ENCODE results near the gene BACE2. TPM values are rescaled to one million over a fixed set of nuclear protein-coding genes. Genes with fewer than 3 reads are reported as not detected.

The BACE2 gene
- total RNA-seq, 1 experiment from 2014 or later: 23.2 TPM

- no peak for TF ChIP-seq CTCF (IDR thresholded peaks at IDR 0.05 in 2 of 3, conservative IDR thresholded peaks at IDR 0.05 in 1 of 3; ENCODE audit: borderline replicate concordance in 1 of 3, insufficient read depth in 1 of 3, low read depth in 2 of 3, low read length in 2 of 3)
These were observed 31.6 kb downstream of the BACE2 start (continued) for GRCh38 chr21:41199588-41199987.

- Histone ChIP-seq H3K9ac (ENCODE audit: low read length) (no peak overlapping the region), H3K4me1 (ENCODE audit: control insufficient read depth in 1 of 2, insufficient read depth in 2 of 2, low read length in 2 of 2) (peaks cover 2 to 8% of the 10 kb centered on the region in 2 experiments; a peak in 3 of 4 replicates), H3K27ac (ENCODE audit: low read depth, low read length) (no peak overlapping the region), H3K4me3 (replicated peaks in 1 of 2; ENCODE audit: low read depth in 1 of 2, low read length in 2 of 2) (no peak overlapping the region), H4K20me1 (ENCODE audit: insufficient read depth) (no peaks in the 10 kb centered on the region), H3K4me2 (ENCODE audit: low read length) (no peak overlapping the region), H3K27me3 (ENCODE audit: insufficient read depth, low read length) (no peaks in the 10 kb centered on the region), H3K36me3 (ENCODE audit: control insufficient read depth in 1 of 2, insufficient read depth in 2 of 2, low read length in 2 of 2) (no peaks in the 10 kb centered on the region), H3K9me3 (ENCODE audit: control insufficient read depth in 1 of 2, insufficient read depth in 1 of 2, low read depth in 1 of 2, low read length in 2 of 2) (no peaks in the 10 kb centered on the region), H3K79me2 (ENCODE audit: insufficient read depth, low read length) (0 out of 2 replicates have a peak, but pooled peaks cover 3% of the 10 kb centered on the region), H3K9me2 (ENCODE audit: insufficient read depth) (no peaks in the 10 kb centered on the region), H2AFZ (ENCODE audit: low read depth, low read length, poor library complexity, severe bottlenecking) (no peak overlapping the region)
- no peak for ATAC-seq
- TF ChIP-seq EZH2 (IDR thresholded peaks at IDR 0.05) (no peak), YY1 (IDR thresholded peaks at IDR 0.05; ENCODE audit: extremely low read depth, insufficient replicate concordance, low read depth, low read length) (no peak), TCF7L2 (IDR thresholded peaks at IDR 0.05; ENCODE audit: borderline replicate concordance, extremely low read depth, insufficient read depth, insufficient read length) (no peak), CBX3 (IDR thresholded peaks at IDR 0.05; ENCODE audit: low read depth) (no peak), ZFX (IDR thresholded peaks at IDR 0.05) (no peak), SP1 (IDR thresholded peaks at IDR 0.05; ENCODE audit: low read depth) (no peak), SIN3A (IDR thresholded peaks at IDR 0.05; ENCODE audit: low read depth) (no peak), POLR2A (IDR thresholded peaks at IDR 0.05; ENCODE audit: borderline replicate concordance, extremely low read depth, insufficient read depth, insufficient read length) (no peak), FOSL1 (IDR thresholded peaks at IDR 0.05; ENCODE audit: low read depth) (no peak), MAX (IDR thresholded peaks at IDR 0.05) (no peak), CEBPB (IDR thresholded peaks at IDR 0.05; ENCODE audit: low read depth) (no peak), ELF1 (IDR thresholded peaks at IDR 0.05; ENCODE audit: borderline replicate concordance, low read depth) (no peak)
- TF ChIP-seq, protein P1, sequence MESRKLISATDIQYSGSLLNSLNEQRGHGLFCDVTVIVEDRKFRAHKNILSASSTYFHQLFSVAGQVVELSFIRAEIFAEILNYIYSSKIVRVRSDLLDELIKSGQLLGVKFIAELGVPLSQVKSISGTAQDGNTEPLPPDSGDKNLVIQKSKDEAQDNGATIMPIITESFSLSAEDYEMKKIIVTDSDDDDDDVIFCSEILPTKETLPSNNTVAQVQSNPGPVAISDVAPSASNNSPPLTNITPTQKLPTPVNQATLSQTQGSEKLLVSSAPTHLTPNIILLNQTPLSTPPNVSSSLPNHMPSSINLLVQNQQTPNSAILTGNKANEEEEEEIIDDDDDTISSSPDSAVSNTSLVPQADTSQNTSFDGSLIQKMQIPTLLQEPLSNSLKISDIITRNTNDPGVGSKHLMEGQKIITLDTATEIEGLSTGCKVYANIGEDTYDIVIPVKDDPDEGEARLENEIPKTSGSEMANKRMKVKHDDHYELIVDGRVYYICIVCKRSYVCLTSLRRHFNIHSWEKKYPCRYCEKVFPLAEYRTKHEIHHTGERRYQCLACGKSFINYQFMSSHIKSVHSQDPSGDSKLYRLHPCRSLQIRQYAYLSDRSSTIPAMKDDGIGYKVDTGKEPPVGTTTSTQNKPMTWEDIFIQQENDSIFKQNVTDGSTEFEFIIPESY (IDR thresholded peaks at IDR 0.05; ENCODE audit: extremely low read depth, insufficient replicate concordance, low read length): no peak
- RAD21 ChIA-PET (ENCODE audit: low non-redundant PET in 1 of 2, low total read pairs in 2 of 2, uncharacterized antibody in 2 of 2, unreplicated experiment in 2 of 2): no interaction called here
- CTCF ChIA-PET: no interaction called here
- intact Hi-C loops (cut with micrococcal nuclease): no loop called here
- POLR2A ChIA-PET: no interaction called here
- no peak for DNase-seq (ENCODE audit: low read depth, low spot score)
- BruUV-seq (replicated peaks): no TSS peak
These were observed 33.4 kb downstream of the BACE2 start for GRCh38 chr21:41201385-41201784.

All from HCT116 (cell line).